KMS-11 (cell line): ENCODE measurements around the gene RASGRP2.

ENCODE experiments used
- H2AFZ ChIP-seq: fragments of 200-600 bp; sonication (generic); 2 replicates; pipeline ENCODE4 v1.6.1; 2016; ENCODE audit warnings: antibody characterized with exemption, mixed run types, low read depth
- H3K27ac ChIP-seq: fragments of 200-600 bp; sonication (generic); 2 replicates; pipeline ENCODE4 v1.6.1; 2016; ENCODE audit warnings: mild to moderate bottlenecking, mixed run types
- H3K27me3 ChIP-seq: fragments of 200-600 bp; sonication (generic); 2 replicates; pipeline ENCODE4 v1.6.1; 2017; ENCODE audit warnings: mild to moderate bottlenecking, low read depth, mixed run types, moderate library complexity; ENCODE audit not compliant: insufficient read depth
- H3K36me3 ChIP-seq: fragments of 200-600 bp; sonication (generic); 2 replicates; pipeline ENCODE4 v1.6.1; 2017; ENCODE audit warnings: mild to moderate bottlenecking, mixed run types; ENCODE audit not compliant: insufficient read depth
- H3K4me1 ChIP-seq: fragments of 200-600 bp; sonication (generic); 2 replicates; pipeline ENCODE4 v1.6.1; 2016; ENCODE audit warnings: mild to moderate bottlenecking, low read depth, mixed run types; ENCODE audit not compliant: poor library complexity, severe bottlenecking
- H3K4me2 ChIP-seq: fragments of 200-600 bp; sonication (generic); 2 replicates; pipeline ENCODE4 v1.7.0; 2016; ENCODE audit warnings: mild to moderate bottlenecking, mixed run types
- H3K4me3 ChIP-seq: fragments of 200-600 bp; sonication (generic); IDR thresholded peaks from 2 replicates; pipeline ENCODE4 v1.6.1; 2017; ENCODE audit warnings: low read depth, low read length, mixed read lengths; ENCODE audit not compliant: insufficient read depth
- H3K79me2 ChIP-seq: fragments of 200-600 bp; sonication (generic); 2 replicates; pipeline ENCODE4 v1.6.1; 2016; ENCODE audit warnings: low read depth, mixed run types; ENCODE audit not compliant: insufficient read depth
- H3K9ac ChIP-seq: fragments of 200-600 bp; sonication (generic); 2 replicates; pipeline ENCODE4 v1.6.1; 2016; ENCODE audit warnings: mild to moderate bottlenecking, mixed run types
- H4K20me1 ChIP-seq: fragments of 200-600 bp; sonication (generic); 2 replicates; pipeline ENCODE4 v1.6.1; 2016; ENCODE audit warnings: mild to moderate bottlenecking, mixed run types; ENCODE audit not compliant: insufficient read depth
- CTCF ChIP-seq: fragments of 200-600 bp; sonication (generic); conservative IDR thresholded peaks from 2 replicates; pipeline ENCODE4 v1.6.1; 2017; ENCODE audit warnings: low read depth, mild to moderate bottlenecking, antibody characterized with exemption, low read length, moderate library complexity, mixed read lengths

The RASGRP2 gene

GRCh38 chr11:64681171-64681570 is 62.8 kb downstream of the RASGRP2 start:
- no peak overlapping the region for H2AFZ ChIP-seq
- no peaks in the 10 kb centered on the region for H3K36me3 ChIP-seq
- H3K27me3 ChIP-seq = peaks cover 92% of the 10 kb centered on the region
- no peaks in the 10 kb centered on the region for H4K20me1 ChIP-seq
- H3K27ac ChIP-seq = no peak overlapping the region
- no peak for TF ChIP-seq CTCF
- H3K79me2 ChIP-seq = no peaks in the 10 kb centered on the region
- H3K4me3 ChIP-seq = no peak overlapping the region
- no peaks in the 10 kb centered on the region for H3K4me1 ChIP-seq
- H3K4me2 ChIP-seq = no peak overlapping the region
- H3K9ac ChIP-seq = no peak overlapping the region

GRCh38 chr11:64679846-64680245 is 64.1 kb downstream of the RASGRP2 start:
- H3K4me3 ChIP-seq = no peak overlapping the region
- H3K4me2 ChIP-seq = no peak overlapping the region
- no peak overlapping the region for H2AFZ ChIP-seq
- H3K27ac ChIP-seq = no peak overlapping the region
- H3K27me3 ChIP-seq = peaks cover 93% of the 10 kb centered on the region
- no peaks in the 10 kb centered on the region for H4K20me1 ChIP-seq
- no peaks in the 10 kb centered on the region for H3K4me1 ChIP-seq
- H3K36me3 ChIP-seq = no peaks in the 10 kb centered on the region
- no peak overlapping the region for H3K9ac ChIP-seq
- no peaks in the 10 kb centered on the region for H3K79me2 ChIP-seq
- TF ChIP-seq CTCF = no peak

GRCh38 chr11:64677441-64678023 is 66.4 kb downstream of the RASGRP2 start:
- Histone ChIP-seq H3K36me3 (no peaks in the 10 kb centered on the region), H4K20me1 (no peaks in the 10 kb centered on the region), H3K79me2 (no peaks in the 10 kb centered on the region), H3K4me2 (no peak overlapping the region), H2AFZ (no peak overlapping the region), H3K27me3 (peaks cover 91% of the 10 kb centered on the region), H3K9ac (no peak overlapping the region), H3K4me1 (no peaks in the 10 kb centered on the region), H3K27ac (no peak overlapping the region), H3K4me3 (no peak overlapping the region)
- no peak for TF ChIP-seq CTCF
